ENCODE measurements around the gene TLX1.
"Not testable (repeated sequence)": the region's sequence is repeated elsewhere in the genome, so short reads cannot be mapped to it uniquely, and the experiment has no call there.

Gene TLX1

GRCh38 chr10:101144053-101144452 is 13.0 kb downstream of the TLX1 start:
- H3K4me3 ChIP-seq (ENCODE audit: low read depth, low read length), result no peak overlapping the region
- no peak for TF ChIP-seq MYC (IDR thresholded peaks at IDR 0.05; ENCODE audit: low read depth, low read length)
- no peak for TF ChIP-seq CTCF (IDR thresholded peaks at IDR 0.05; ENCODE audit: low read depth, low read length)
- no peak for TF ChIP-seq MAX (IDR thresholded peaks at IDR 0.05; ENCODE audit: low read depth, low read length)
- DNase-seq (ENCODE audit: low read depth), result no peak

- no peak for DNase-seq (ENCODE audit: low read depth)
- TF ChIP-seq MAX (IDR thresholded peaks at IDR 0.05; ENCODE audit: low read depth, low read length), result no peak
- no peak for TF ChIP-seq CTCF (IDR thresholded peaks at IDR 0.05; ENCODE audit: low read depth, low read length)
- TF ChIP-seq MYC (IDR thresholded peaks at IDR 0.05; ENCODE audit: low read depth, low read length), result no peak
- TF ChIP-seq POLR2A (IDR thresholded peaks at IDR 0.05; ENCODE audit: extremely low read depth, insufficient read length), result no peak
These were observed 14.0 kb downstream of the TLX1 start for GRCh38 chr10:101145145-101145544.

GRCh38 chr10:101145750-101146391 is 14.8 kb downstream of the TLX1 start:
- H3K4me3 ChIP-seq (ENCODE audit: low read depth, low read length), result no peak overlapping the region
- no peak for DNase-seq (ENCODE audit: low read depth)
- TF ChIP-seq POLR2A (IDR thresholded peaks at IDR 0.05; ENCODE audit: extremely low read depth, insufficient read length) (no peak), MAX (IDR thresholded peaks at IDR 0.05; ENCODE audit: low read depth, low read length) (no peak)

More at GRCh38 chr10:101145145-101145544, 14.0 kb downstream of the TLX1 start:
- H3K4me3 ChIP-seq (ENCODE audit: low read depth, low read length), result no peak overlapping the region

- no peak overlapping the region for H3K4me3 ChIP-seq (ENCODE audit: low read depth, low read length)
- no peak for DNase-seq (ENCODE audit: low read depth)
- no peak for TF ChIP-seq CTCF (IDR thresholded peaks at IDR 0.05; ENCODE audit: low read depth, low read length)
- TF ChIP-seq MAX (IDR thresholded peaks at IDR 0.05; ENCODE audit: low read depth, low read length), result no peak
- no peak for TF ChIP-seq POLR2A (IDR thresholded peaks at IDR 0.05; ENCODE audit: extremely low read depth, insufficient read length)
- TF ChIP-seq MYC (IDR thresholded peaks at IDR 0.05; ENCODE audit: low read depth, low read length), result no peak
These were observed 15.5 kb downstream of the TLX1 start for GRCh38 chr10:101146392-101147251.

- no peak overlapping the region for H3K4me3 ChIP-seq (ENCODE audit: low read depth, low read length)
- no peak for DNase-seq (ENCODE audit: low read depth)
- TF ChIP-seq CTCF (IDR thresholded peaks at IDR 0.05; ENCODE audit: low read depth, low read length) (no peak), POLR2A (IDR thresholded peaks at IDR 0.05; ENCODE audit: extremely low read depth, insufficient read length) (no peak), MYC (IDR thresholded peaks at IDR 0.05; ENCODE audit: low read depth, low read length) (no peak), MAX (IDR thresholded peaks at IDR 0.05; ENCODE audit: low read depth, low read length) (no peak)
These were observed 20.3 kb downstream of the TLX1 start for GRCh38 chr10:101151395-101151794.

- H3K4me3 ChIP-seq (ENCODE audit: low read depth, low read length), result no peak overlapping the region
- TF ChIP-seq POLR2A (IDR thresholded peaks at IDR 0.05; ENCODE audit: extremely low read depth, insufficient read length) (no peak), MAX (IDR thresholded peaks at IDR 0.05; ENCODE audit: low read depth, low read length) (no peak)
- DNase-seq (ENCODE audit: low read depth), result no peak
These were observed 21.2 kb downstream of the TLX1 start for GRCh38 chr10:101152316-101152715.

GRCh38 chr10:101154506-101154905 is 23.4 kb downstream of the TLX1 start:
- not testable (repeated sequence) for DNase-seq (ENCODE audit: low read depth); H3K4me3 ChIP-seq (ENCODE audit: low read depth, low read length)

All from NB4 (cell line).